Stimulated activated naive CD8-positive, alpha-beta T cell treated with anti-CD3 and anti-CD28 coated beads, Interleukin-15, Interleukin-2, amounts not matched to agents 100 U/mL and 50 U/mL, for 24 hours (primary cell): ENCODE measurements around the gene SLC1A3.

Source experiments
- ATAC-seq: fragments of 150-1000 bp; cut with Tn5 transposase; one replicate; pipeline ENCODE4 v1.10.0; 2021
- DNase-seq: peaks from one replicate; pipeline ENCODE4 v3.0.0; 2021

The SLC1A3 gene

GRCh38 chr5:36599986-36600779, 6.2 kb upstream of the SLC1A3 start:
- ATAC-seq (no peak), DNase-seq (no peak)

GRCh38 chr5:36600917-36601527, 5.4 kb upstream of the SLC1A3 start:
- DNase-seq (no peak), ATAC-seq (no peak)

- ATAC-seq (no peak), DNase-seq (no peak)
Measured at GRCh38 chr5:36602704-36603321, 3.6 kb upstream of the SLC1A3 start.

- DNase-seq, result no peak
- ATAC-seq, result no peak
Measured at GRCh38 chr5:36605241-36605640, 1.2 kb upstream of the SLC1A3 start.

- no peak for DNase-seq
Measured at GRCh38 chr5:36606036-36606427, 374 bp upstream of the SLC1A3 start.

GRCh38 chr5:36607114-36607571, 737 bp downstream of the SLC1A3 start:
- ATAC-seq, result no peak
- DNase-seq, result no peak

More at GRCh38 chr5:36606036-36606427, 374 bp upstream of the SLC1A3 start:
- no peak for ATAC-seq

- ATAC-seq (no peak), DNase-seq (no peak)
Measured at GRCh38 chr5:36607838-36608783, 1.7 kb downstream of the SLC1A3 start.

- DNase-seq, result no peak
- no peak for ATAC-seq
Measured at GRCh38 chr5:36610621-36611020, 4.2 kb downstream of the SLC1A3 start.

- DNase-seq, result no peak
- ATAC-seq, result no peak
Measured at GRCh38 chr5:36611520-36612274, 5.3 kb downstream of the SLC1A3 start.

- DNase-seq, result no peak
- no peak for ATAC-seq
Measured at GRCh38 chr5:36613241-36613640, 6.8 kb downstream of the SLC1A3 start.

GRCh38 chr5:36613771-36614656, 7.6 kb downstream of the SLC1A3 start:
- ATAC-seq, result no peak
- no peak for DNase-seq

GRCh38 chr5:36614657-36615308, 8.4 kb downstream of the SLC1A3 start:
- ATAC-seq (no peak), DNase-seq (no peak)

- no peak for DNase-seq
- no peak for ATAC-seq
Measured at GRCh38 chr5:36619012-36619635, 12.7 kb downstream of the SLC1A3 start.

GRCh38 chr5:36621985-36622384, 15.6 kb downstream of the SLC1A3 start:
- ATAC-seq (no peak), DNase-seq (no peak)

- DNase-seq (no peak), ATAC-seq (no peak)
Measured at GRCh38 chr5:36623832-36624231, 17.4 kb downstream of the SLC1A3 start.

- no peak for ATAC-seq
- no peak for DNase-seq
Measured at GRCh38 chr5:36624277-36624676, 17.9 kb downstream of the SLC1A3 start.

GRCh38 chr5:36628695-36629094, 22.3 kb downstream of the SLC1A3 start:
- ATAC-seq (no peak), DNase-seq (no peak)

- DNase-seq (no peak), ATAC-seq (no peak)
Measured at GRCh38 chr5:36629729-36630128, 23.3 kb downstream of the SLC1A3 start.
